ENCODE data around the gene PDZD4.
A peak's percentile ranks its signal among the peaks of the same experiment; 100 is the strongest.

PDZD4 gene

DNA sequence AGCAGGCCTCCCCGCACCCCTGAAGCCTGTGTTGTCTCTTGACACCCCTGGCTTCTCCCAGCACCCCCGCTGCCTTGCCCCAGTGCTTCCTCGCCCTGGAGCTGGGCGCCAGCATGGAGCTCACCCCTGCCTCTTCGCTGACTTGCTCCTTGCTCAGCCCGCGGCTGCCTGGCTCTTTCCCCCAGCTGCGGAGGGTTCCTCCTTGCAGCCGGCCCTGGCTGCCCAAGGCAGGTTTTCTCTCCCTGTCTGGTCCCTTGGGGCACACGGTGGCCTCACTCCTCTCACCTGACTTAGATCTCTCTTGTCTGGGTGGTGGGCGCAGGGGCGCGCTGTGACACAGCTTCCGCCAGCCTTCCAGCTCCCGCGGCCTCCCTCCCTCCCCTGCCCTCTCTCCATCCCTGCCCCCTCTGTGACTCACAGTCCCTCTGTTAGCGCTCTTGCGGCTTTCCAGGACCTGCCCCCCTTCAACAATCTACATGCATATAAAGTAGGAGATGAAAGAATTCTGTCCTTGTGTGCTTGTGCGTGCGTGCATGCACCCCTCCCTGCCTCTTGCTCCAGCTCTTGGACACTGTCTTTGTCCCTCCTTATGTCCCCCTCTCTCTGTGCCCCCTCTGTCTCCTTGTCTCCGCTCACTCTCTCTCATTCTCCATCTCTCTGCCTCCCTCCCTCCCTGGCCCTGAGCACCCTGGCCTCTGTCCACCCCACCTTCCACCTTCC lies 64.1 kb downstream of the PDZD4 start:
- peak; percentile 73 for DNase-seq (ENCODE audit: low read depth, low spot score)
- H3K4me3 ChIP-seq (ENCODE audit: low read depth, low read length), result peak overlapping the region; percentile 36
- in situ Hi-C loops (cut with HindIII; ENCODE audit: low sequenced_read_pairs), result no loop called here
- TF ChIP-seq, protein P1, sequence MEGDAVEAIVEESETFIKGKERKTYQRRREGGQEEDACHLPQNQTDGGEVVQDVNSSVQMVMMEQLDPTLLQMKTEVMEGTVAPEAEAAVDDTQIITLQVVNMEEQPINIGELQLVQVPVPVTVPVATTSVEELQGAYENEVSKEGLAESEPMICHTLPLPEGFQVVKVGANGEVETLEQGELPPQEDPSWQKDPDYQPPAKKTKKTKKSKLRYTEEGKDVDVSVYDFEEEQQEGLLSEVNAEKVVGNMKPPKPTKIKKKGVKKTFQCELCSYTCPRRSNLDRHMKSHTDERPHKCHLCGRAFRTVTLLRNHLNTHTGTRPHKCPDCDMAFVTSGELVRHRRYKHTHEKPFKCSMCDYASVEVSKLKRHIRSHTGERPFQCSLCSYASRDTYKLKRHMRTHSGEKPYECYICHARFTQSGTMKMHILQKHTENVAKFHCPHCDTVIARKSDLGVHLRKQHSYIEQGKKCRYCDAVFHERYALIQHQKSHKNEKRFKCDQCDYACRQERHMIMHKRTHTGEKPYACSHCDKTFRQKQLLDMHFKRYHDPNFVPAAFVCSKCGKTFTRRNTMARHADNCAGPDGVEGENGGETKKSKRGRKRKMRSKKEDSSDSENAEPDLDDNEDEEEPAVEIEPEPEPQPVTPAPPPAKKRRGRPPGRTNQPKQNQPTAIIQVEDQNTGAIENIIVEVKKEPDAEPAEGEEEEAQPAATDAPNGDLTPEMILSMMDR (IDR thresholded peaks at IDR 0.05; ENCODE audit: low read depth, low read length), result no peak

DNA sequence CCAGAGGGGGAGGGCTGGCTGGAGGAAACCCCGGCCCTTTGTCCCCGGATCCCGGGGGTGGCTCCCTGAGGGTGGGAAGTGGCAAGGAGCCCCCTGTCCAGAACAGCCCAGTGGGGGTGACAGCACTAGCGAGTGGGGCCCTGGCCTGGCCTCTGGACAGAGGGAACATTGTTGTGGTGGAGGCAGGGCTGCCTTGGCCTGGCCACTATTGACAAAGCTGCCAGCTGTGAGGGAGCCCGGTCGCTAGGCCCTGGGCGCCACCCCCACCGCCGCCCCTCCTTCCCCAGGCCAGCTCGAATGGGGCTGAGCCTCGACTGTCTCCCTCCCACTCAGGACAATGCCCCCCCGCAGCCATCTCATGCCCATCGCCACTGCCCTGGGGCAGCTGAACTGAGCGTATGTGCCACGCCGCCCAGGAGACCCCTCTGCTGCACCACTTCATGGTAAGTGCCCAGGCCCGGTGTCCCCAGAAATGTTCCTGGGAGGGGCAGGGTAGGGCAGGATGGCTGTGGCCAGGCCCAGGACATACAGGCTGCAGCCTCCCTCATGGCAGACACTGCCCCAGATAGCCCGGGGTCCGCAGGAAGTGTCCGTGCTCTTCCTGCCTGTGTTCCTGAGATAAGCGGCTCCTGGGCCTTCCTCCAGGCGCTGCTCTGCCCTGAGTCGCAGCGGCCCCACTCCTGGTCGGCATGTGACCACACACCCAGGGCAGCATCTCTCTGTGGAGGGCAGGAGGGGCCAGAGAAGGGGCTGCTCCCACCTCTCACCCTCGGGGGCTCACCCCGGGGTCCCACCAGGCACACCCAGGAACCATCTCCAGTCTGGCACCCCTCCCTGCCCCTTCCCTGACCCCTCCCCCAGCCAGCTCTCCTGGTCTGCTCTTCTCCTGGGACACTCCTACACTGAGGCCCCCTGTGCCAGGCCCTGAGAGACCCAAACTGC lies 64.9 kb downstream of the PDZD4 start:
- DNase-seq (ENCODE audit: low read depth, low spot score), result no peak
- TF ChIP-seq, protein P1 (IDR thresholded peaks at IDR 0.05; ENCODE audit: low read depth, low read length), result no peak
- in situ Hi-C loops (cut with HindIII; ENCODE audit: low sequenced_read_pairs), result no loop called here
- H3K4me3 ChIP-seq (ENCODE audit: low read depth, low read length), result peak overlapping the region; percentile 36

DNA sequence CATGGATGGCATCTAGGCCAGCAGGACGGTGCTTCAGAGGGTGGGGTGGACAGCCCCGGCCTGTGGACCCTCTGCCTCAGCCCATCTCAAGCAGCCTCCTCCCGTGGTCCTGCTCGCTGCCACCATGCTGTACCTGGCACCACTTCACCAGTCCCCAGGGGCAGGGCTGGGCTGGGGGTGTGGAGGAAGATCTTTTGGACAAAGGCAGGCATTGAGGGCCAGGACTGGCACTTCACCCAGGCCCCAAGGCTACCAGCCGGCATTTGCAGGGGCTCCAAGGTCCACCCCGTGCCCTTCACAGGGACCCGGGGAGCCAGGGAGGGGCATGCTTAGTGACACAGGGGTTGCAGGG lies 65.6 kb downstream of the PDZD4 start:
- peak overlapping the region; percentile 36 for H3K4me3 ChIP-seq (ENCODE audit: low read depth, low read length)
- TF ChIP-seq, protein P1 (IDR thresholded peaks at IDR 0.05; ENCODE audit: low read depth, low read length), result no peak
- in situ Hi-C loops (cut with HindIII; ENCODE audit: low sequenced_read_pairs), result no loop called here
- no peak for DNase-seq (ENCODE audit: low read depth, low spot score)

DNA sequence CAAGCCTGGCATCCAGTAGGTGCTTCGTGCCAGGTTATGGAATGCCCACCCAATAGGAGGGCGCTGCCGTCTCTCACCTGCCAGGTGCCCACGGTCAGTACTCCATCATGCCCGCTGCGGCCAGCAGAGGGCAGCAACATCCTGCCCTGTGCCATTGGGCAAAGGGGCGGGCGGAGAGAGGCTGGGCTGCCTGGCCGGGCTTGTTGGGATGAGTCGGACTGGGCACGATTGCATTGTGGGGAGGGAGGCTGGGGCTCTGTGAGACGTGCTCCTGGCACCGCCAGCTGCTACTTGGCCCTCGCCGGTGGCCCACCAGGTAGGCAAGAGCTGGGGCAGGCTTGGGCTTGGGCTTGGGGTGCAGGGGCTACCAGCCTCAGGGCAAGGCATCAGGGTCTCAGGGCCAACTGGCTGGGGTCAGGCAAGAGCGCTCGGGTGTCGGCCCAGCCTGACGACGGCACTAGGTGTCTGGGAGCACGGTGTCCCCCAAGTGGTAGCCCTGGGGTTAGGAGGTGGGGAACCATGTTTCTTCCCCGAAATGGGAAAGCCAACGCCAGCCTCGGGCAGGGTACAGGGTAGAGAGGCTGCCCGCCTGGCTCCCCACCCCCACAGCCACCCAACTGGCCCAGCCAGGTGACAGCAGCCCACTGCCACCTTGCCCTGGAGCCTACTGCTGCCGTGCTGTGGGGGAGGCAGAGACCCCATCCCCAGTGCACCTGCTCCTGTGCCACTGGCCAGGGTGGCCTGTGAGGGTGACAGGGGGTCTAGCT lies 66.2 kb downstream of the PDZD4 start, which contains the start of gene PLXNB3:
Gene PLXNB3, plus strand, starts transcription at position 261 of the 767 bp plus-strand sequence. CDS start 1,287 bp downstream, outside the sequence.
- in situ Hi-C loops (cut with HindIII; ENCODE audit: low sequenced_read_pairs), result no loop called here
- H3K4me3 ChIP-seq (ENCODE audit: low read depth, low read length), result peak within 1 kb of the TSS; percentile 36
- TF ChIP-seq, protein P1 (IDR thresholded peaks at IDR 0.05; ENCODE audit: low read depth, low read length), result peak; percentile 79
- DNase-seq (ENCODE audit: low read depth, low spot score), result peak; percentile 61

DNA sequence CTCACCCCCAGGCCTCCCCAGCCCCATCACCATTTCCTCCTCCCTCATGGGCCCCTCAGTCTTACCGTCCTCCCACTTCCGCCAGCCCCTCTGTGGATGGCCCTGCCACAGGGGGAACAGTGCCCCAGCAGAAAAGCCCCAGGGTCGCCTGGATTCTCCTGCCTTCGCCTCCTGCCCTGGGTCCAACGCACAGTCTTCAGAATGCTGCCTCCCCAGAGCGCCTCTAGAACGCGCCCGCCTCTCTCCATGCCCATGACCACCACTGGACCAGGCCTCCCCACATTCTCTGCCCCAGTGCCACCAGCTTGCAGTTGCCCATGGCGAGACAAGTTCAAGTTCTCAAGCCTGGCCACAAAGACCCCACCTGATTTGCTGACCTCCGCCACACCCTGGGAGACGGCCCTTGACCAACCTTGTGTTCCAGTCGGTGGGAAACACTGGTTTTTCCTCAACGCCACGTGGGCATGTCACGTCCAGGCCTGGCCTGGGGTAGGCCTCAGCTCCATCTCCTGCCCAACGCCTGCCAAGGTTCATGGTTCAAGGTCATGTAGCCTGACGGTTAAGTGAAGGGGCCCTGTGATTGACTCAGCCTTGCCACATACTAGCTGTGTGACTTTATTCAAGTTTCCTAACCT lies 66.9 kb downstream of the PDZD4 start:
- DNase-seq (ENCODE audit: low read depth, low spot score), result no peak
- no peak overlapping the region for H3K4me3 ChIP-seq (ENCODE audit: low read depth, low read length)
- in situ Hi-C loops (cut with HindIII; ENCODE audit: low sequenced_read_pairs), result no loop called here
- TF ChIP-seq, protein P1 (IDR thresholded peaks at IDR 0.05; ENCODE audit: low read depth, low read length), result no peak
